ENCODE measurements around the gene MYL12B.
"Not testable (repeated sequence)": the region's sequence is repeated elsewhere in the genome, so short reads cannot be mapped to it uniquely, and the experiment has no call there.

The MYL12B gene

GRCh38 chr18:3305354-3305762 is 43.4 kb downstream of the MYL12B start:
- no peak for DNase-seq

DNA sequence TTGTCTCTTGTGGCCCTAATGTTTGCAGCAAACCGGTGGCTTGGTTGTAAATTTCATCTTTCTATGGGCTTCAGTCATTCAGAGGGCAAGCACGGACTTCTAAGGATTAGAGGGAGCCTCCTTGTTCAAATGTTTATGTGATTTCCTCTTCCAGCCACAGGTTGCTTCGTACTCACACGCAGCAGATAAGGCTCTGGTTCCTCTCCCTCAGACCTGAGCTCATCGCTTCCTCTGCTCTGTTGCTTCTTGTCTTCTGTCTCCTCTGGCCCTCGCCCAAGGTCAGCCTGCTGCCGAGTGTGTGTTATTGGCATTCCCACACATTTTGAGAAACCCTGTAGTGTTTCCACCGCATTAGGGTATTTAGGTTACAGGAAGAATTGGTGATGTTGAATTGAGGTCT is 44.0 kb downstream of the MYL12B start:
- no peak for DNase-seq

- DNase-seq, result no peak
Observed at GRCh38 chr18:3306391-3306790, 44.5 kb downstream of the MYL12B start.

DNA sequence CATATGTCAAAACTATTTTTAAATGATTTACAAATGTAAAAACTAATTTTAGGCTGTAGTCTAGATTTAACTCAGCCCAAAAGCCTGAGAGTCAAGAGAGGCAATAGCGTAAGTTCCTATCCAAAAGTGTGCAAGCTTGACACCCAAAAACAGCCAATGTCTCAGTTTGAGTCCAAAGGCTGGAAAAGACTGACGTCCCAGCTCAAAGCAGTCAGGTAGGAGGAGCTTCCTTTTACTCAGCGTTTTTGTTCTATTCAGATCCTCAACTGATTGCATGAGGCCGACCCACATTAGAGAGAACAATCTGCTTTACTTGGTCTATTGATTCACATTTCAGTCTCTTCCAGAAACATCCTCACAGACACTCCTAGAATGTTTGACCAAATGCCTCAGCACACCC is 51.8 kb downstream of the MYL12B start:
- DNase-seq, result no peak

GRCh38 chr18:3315344-3315743 is 53.4 kb downstream of the MYL12B start:
- not testable (repeated sequence) for DNase-seq

DNA sequence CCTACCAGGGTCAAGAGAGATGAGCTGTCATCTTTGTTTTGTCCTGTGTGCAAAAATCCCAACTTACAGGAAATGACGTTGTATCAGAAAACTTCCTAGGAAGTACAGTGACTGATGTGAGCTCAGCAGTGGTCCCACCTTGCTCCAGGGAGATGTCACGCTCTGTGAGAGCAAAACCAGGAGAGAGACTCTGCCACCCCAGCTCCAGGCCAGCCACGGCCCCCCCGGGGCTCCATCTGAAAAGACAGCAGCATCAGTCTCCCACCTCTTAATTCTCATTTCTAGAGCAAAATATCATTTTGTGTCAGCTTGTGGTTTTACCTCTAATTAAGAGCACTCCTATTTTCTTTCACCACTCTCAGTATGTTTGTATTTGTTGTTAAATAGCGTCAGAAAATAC is 57.5 kb downstream of the MYL12B start:
- no peak for DNase-seq

DNA sequence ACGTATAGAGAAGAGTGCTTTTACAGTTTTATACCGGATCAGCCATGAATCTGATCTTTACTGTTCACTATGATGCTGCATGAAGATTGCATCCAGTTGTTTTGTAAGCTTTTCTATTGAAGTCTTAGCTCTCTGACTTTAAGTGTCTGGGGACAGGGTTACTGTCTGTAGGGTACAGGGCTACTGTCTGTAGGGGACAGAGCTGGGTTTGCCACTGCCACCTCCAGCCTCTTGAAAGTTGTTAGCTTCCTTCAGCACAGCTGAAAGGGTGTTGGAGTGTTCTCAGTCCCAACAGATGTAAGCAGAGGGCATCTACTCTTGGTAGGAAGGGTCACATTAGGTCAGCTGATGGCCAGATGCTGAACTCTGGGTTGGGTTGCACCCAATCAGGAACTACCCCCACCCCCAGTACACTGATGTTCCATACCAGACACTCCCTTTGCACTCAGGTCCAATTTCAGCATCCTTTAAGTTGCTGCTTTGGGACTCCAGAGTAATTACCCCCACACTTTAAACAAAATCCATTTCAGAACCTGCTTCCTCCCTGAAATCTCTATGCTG is 58.0 kb downstream of the MYL12B start:
- DNase-seq, result no peak

DNA sequence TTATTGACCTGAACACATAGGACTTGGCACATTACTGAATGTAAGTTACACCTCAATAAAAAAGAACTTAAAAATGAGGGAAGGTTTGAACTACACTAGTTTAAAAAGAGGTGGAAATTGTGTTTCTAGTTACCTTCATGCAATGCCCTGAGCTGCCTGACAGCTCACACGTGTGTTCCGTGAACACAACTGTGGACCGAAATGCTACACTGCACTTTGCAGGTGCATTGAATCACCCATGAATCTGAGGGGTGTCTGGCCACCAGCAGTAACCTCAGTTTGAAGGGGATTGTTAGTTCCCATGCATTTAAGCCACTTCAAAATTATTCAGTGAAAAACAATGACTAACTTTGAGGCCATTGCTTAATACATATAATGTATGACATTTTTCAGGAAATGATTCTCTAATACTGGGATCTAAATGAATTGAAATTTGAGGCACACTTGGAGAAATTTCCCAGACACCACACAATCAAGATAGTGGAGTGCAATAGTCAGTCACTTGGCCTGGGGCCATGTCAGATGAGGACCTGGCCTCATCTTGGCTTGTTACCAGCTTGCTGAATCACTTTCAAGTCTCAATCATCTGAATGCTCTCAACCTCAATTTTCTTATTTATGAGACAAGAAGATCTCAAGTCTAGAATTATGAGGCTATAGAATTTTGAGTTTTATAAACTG is 59.3 kb downstream of the MYL12B start:
- DNase-seq, result no peak

DNA sequence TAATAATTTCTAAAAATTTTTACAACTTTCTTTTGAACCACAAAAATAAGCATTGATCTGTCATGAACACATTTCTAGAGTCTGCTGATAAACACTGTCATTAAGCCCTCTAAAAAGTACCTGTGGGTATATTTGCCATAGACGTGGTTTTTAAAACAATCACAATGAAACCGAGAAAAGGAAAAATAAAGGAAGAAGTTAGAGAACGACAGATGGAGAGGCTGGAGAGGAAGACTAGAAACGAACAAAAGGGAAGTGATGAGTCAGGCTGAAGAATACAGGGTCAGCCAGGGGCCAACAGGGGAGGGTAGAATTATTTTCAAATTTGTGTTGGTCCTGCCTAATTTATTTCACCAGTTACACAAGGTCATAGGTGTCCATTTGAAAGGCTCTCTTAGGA is 62.0 kb downstream of the MYL12B start:
- DNase-seq, result no peak
